KOPT-K1 (cell line): ENCODE results near the gene TUBB8.
"Not testable (repeated sequence)": the region's sequence is repeated elsewhere in the genome, so short reads cannot be mapped to it uniquely, and the experiment has no call there.

ENCODE experiments used
- H3K27ac ChIP-seq: fragments of 200-600 bp; sonication (generic); 2 replicates; pipeline ENCODE4 v1.5.1; 2016; ENCODE audit warnings: antibody characterized with exemption, mild to moderate bottlenecking, low read depth, low read length; ENCODE audit not compliant: poor library complexity, severe bottlenecking
- H3K36me3 ChIP-seq: fragments of 200-600 bp; sonication (generic); 2 replicates; pipeline ENCODE4 v1.5.1; 2017; ENCODE audit warnings: antibody characterized with exemption, mild to moderate bottlenecking, low read length, moderate library complexity; ENCODE audit not compliant: insufficient read depth
- H3K9me3 ChIP-seq: fragments of 200-600 bp; sonication (generic); 2 replicates; pipeline ENCODE4 v1.5.1; 2017; ENCODE audit warnings: antibody characterized with exemption, low read length, mild to moderate bottlenecking; ENCODE audit not compliant: insufficient read depth, poor library complexity, severe bottlenecking

The TUBB8 gene

DNA sequence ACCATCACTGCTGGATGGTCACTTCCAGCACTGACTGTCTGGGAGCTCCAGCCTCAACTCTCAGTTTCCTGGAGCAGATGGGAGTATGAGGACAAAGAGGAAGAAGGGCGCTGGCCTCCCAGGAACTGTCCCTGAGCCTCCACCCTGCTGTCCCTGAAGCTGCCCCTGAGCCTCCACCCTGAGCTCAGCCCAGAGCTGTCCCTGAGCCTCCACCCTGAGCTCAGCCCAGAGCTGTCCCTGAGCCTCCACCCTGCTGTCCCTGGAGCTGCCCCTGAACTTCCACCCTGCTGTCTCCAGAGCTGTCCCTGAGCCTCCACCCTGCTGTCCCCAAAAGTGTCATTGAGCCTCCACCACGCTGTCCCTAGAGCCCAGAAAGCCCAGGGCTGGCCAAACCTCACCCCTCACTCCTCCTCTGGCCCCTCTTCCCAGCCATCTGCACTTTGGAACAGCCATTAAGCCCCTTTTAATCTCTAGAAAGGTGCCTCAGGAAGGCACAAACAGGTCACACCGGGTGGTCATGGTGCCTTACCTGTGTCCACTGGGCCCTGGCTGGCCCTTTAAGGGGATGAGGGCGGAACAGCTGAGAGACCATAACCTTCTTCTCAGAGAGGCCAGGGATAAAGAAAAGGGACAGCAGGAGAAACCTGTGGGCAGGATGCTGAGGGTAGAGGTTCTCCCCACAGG, 30.6 kb upstream of the TUBB8 start:
- Histone ChIP-seq H3K27ac (no peak overlapping the region), H3K9me3 (no peaks in the 10 kb centered on the region), H3K36me3 (no peaks in the 10 kb centered on the region)

DNA sequence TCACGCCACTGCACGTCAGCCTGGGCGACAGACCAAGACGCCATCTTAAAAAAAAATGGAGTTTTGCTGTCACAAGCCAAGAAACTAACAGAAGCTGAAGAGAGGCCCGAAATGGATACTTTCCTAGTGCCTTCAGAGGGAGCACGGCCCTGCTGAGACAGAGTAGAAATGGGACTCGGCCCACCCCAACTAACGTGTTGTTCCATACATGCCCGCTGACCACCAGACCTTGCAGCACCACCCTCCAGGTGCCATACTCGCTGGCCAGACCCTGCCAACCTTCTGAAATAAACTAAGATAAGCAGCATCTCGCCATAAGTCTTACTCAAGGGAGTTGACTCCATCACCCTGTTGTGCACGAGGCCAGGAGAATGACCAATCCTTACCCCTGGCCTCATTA, 29.5 kb upstream of the TUBB8 start:
- H3K36me3 ChIP-seq = no peaks in the 10 kb centered on the region
- H3K27ac ChIP-seq = no peak overlapping the region

GRCh38 chr10:74266-74621, 25.1 kb upstream of the TUBB8 start:
- H3K36me3 ChIP-seq, H3K27ac ChIP-seq, H3K9me3 ChIP-seq: not testable (repeated sequence)

More for the DNA sequence above, 29.5 kb upstream of the TUBB8 start:
- H3K9me3 ChIP-seq = no peaks in the 10 kb centered on the region

DNA sequence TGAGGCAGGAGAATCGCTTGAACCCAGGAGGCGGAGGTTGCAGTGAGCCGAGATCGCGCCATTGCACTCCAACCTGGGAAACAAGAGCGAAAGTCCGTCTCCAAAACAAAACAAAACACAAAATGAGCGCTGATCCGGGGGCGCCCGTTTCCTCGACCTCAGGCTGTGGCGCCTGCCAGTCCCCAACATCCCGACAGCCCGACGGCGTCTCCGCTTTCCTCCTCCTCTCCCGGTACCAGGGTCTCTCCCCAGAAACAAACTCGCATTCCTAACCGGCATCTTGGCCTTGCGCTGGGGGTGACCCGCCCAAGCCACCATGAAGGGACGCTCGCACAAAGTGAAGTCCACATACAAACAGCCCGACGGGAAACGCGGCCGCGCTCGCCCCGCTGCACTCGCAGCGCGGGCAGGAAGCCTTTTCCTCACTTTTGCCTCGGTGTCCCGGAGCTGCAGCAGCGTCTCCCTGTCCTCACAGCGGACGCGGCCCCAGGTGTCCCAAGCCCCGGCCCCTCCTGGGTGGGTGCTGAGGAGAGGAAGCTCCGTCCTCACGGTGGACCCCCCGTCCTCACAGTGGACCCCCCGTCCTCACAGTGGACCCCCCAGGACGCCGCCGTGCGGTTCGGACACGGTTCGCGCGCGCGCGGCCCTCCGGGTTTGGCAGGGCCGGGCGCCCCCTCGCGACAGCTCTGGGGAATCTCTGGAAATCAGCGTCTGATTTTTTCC, 24.6 kb upstream of the TUBB8 start:
- H3K9me3 ChIP-seq, H3K27ac ChIP-seq, H3K36me3 ChIP-seq: not testable (repeated sequence)

- not testable (repeated sequence) for H3K36me3 ChIP-seq, H3K9me3 ChIP-seq, H3K27ac ChIP-seq
Observed at GRCh38 chr10:68156-68555, 19.1 kb upstream of the TUBB8 start.

GRCh38 chr10:49926-50325, 830 bp upstream of the TUBB8 start:
- H3K27ac ChIP-seq, H3K9me3 ChIP-seq, H3K36me3 ChIP-seq: not testable (repeated sequence)

DNA sequence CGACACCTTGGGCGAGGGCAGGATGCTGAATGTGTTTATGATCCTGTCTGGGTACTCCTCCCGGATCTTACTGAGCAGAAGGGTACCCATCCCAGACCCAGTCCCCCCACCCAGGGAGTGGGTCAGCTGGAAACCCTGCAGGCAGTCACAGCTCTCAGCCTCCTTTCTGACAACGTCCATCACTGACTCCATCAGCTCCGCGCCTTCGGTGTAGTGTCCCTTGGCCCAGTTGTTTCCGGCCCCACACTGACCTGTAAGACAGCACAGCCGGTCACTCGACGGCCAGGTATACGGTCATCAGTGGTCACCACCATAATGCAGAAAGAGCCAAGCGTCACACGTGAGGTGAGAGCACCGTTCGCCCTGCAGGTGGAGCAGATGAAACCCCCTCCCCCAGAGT, 1.2 kb downstream of the TUBB8 start:
- H3K9me3 ChIP-seq, H3K36me3 ChIP-seq: not testable (repeated sequence)

DNA sequence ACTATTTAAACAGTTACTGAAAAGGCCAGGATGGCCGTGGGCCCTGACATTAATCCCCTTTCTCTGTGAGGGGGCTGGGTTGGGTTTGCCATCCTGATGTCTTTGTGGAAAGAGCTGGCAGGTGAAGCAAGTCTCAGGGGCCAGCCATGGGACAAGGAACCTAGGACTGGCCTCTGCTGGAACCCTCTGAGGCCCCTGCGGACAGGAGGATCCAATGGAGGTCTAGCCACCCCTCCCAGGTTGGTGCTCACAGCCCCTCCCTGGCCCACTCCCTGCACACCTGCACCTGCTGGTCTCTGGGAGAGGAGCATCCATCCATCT, 35.8 kb downstream of the TUBB8 start:
- H3K36me3 ChIP-seq, H3K27ac ChIP-seq, H3K9me3 ChIP-seq: not testable (repeated sequence)

More for the DNA sequence above, 1.2 kb downstream of the TUBB8 start:
- H3K27ac ChIP-seq = not testable (repeated sequence)

- H3K36me3 ChIP-seq, H3K27ac ChIP-seq, H3K9me3 ChIP-seq: not testable (repeated sequence)
Observed at GRCh38 chr10:12444-13314, 36.4 kb downstream of the TUBB8 start.

DNA sequence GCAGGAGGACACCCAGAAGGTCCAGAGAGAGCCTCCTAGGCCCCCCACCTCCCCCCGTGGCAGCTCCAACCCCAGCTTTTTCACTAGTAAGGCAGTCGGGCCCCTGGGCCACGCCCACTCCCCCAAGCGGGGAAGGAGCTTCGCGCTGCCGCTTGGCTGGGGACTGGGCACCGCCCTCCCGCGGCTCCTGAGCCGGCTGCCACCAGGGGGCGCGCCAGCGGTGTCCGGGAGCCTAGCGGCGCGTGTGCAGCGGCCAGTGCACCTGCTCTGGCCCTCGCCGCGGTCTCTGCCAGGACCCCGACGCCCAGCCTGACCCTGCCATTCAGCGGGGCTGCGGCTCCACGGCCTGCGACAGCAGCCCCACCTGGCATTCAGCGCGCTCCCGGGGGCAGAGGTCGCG, 37.8 kb downstream of the TUBB8 start:
- not testable (repeated sequence) for H3K9me3 ChIP-seq, H3K27ac ChIP-seq, H3K36me3 ChIP-seq

- not testable (repeated sequence) for H3K36me3 ChIP-seq, H3K9me3 ChIP-seq, H3K27ac ChIP-seq
Observed at GRCh38 chr10:10261-10971, 38.7 kb downstream of the TUBB8 start.
